Coronary artery (tissue), 2 donors: ENCODE measurements around the gene SLC5A11.

Experiments
- DNase-seq: peaks from one replicate; pipeline ENCODE4 v3.0.0-alpha.2; 2017; ENCODE audit warnings: low spot score
- H3K27ac ChIP-seq, 2 donors: fragments of 200-600 bp; sonication (generic); one replicate each; pipeline ENCODE4 v1.5.1; 2016 to 2019
- H3K4me3 ChIP-seq: fragments of 200-600 bp; sonication (generic); 2 replicates; pipeline ENCODE4 v1.5.1; 2016; ENCODE audit warnings: mild to moderate bottlenecking, moderate library complexity
- CTCF ChIP-seq: fragments of 200-600 bp; sonication (generic); IDR thresholded peaks from one replicate; pipeline ENCODE4 v1.5.1; 2019; ENCODE audit warnings: antibody characterized with exemption

The SLC5A11 gene

GRCh38 chr16:24815021-24815420 is 30.7 kb upstream of the SLC5A11 start:
- DNase-seq, result no peak
- no peak overlapping the region for H3K4me3 ChIP-seq
- TF ChIP-seq CTCF, result no peak
- H3K27ac ChIP-seq, result no peak overlapping the region

- no peak overlapping the region for H3K4me3 ChIP-seq
- DNase-seq, result no peak
- H3K27ac ChIP-seq, result no peak overlapping the region
- TF ChIP-seq CTCF, result no peak
Measured at GRCh38 chr16:24816688-24817087, 29.1 kb upstream of the SLC5A11 start.

- H3K4me3 ChIP-seq, result no peak overlapping the region
- H3K27ac ChIP-seq, result no peak overlapping the region
- no peak for TF ChIP-seq CTCF
- DNase-seq, result no peak
Measured at GRCh38 chr16:24819462-24820040, 26.2 kb upstream of the SLC5A11 start.

GRCh38 chr16:24820522-24820921 is 25.2 kb upstream of the SLC5A11 start:
- no peak overlapping the region for H3K27ac ChIP-seq
- no peak for DNase-seq
- H3K4me3 ChIP-seq, result no peak overlapping the region
- no peak for TF ChIP-seq CTCF

GRCh38 chr16:24821129-24821528 is 24.6 kb upstream of the SLC5A11 start:
- Histone ChIP-seq H3K4me3 (no peak overlapping the region), H3K27ac (no peak overlapping the region)
- no peak for TF ChIP-seq CTCF
- no peak for DNase-seq

- no peak overlapping the region for H3K4me3 ChIP-seq
- no peak for DNase-seq
- no peak overlapping the region for H3K27ac ChIP-seq
- no peak for TF ChIP-seq CTCF
Measured at GRCh38 chr16:24822542-24822941, 23.2 kb upstream of the SLC5A11 start.

GRCh38 chr16:24822974-24823373 is 22.8 kb upstream of the SLC5A11 start:
- H3K27ac ChIP-seq, result no peak overlapping the region
- no peak overlapping the region for H3K4me3 ChIP-seq
- no peak for DNase-seq
- TF ChIP-seq CTCF, result no peak
